Stimulated activated CD4-positive, alpha-beta T cell treated with anti-CD3 and anti-CD28 coated beads, TNF-alpha, amount 100 ng/mL, for 4 hours (primary cell): Measurements from ENCODE around the gene FAM151B.
"Not testable (repeated sequence)": the region's sequence is repeated elsewhere in the genome, so short reads cannot be mapped to it uniquely, and the experiment has no call there.

Source experiments
- DNase-seq, 3 experiments: peaks; one replicate each; pipeline ENCODE4 v3.0.0-alpha.2; 2020; ENCODE audit warnings: low read depth in 3 of 3

Gene FAM151B

DNA sequence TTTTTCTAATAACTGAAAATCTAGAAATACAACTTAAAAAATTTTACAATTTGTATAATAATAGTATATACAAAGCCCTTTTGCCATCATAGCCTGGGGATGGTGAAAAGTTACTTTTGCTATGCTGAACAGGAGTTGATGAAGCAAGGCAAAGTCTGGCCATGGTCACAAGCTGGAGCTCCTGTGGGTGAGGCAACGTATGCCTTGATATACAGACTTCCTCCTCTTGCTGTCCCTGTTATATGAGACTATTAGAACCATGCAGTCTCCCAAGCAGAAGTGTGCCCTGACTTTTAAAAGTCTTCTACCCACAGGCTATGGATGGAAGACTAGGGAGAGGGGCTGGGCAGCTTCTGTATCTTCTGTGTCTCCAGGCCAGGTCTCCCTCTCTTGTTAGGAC, 15.7 kb downstream of the FAM151B start:
- no peak for DNase-seq

GRCh38 chr5:80504833-80505232, 16.9 kb downstream of the FAM151B start:
- DNase-seq, result no peak

DNA sequence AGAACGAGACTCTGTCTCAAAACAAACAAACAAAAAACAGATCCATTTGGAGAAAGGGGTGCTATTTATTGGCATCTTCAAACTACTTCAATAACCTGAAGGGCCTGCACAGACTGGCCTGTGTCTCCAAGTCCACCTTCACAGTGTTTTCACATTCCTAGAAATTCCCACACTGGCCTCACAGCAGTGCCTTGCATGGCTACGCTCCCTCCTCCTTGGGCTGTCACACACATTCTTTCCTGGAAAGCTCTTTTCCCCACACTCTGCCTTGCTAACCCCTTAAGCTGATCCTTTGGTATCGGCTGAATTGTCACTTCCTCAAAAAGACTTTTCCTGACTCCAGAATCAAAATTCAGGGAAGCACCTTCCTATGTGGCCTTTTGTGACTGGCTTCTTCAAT, 19.8 kb downstream of the FAM151B start:
- DNase-seq, result no peak

DNA sequence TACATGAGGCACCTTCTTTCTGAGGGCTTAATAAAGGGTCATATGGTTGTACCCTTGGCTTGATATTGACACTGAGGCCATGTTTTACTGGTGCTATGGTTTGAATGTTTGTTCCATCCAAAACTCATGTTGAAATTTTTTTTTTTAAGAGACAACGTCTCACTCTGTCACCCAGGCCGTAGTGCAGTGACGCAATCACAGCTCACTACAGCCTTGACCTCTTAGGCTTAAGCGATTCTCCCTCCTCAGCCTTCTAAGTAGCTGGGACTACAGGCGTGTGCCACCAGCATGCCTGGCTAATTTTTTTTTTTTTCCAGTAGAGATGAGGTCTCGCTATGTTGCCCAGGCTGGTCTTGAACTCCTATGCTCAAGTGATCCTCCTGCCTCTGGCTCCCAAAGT, 20.9 kb downstream of the FAM151B start:
- DNase-seq, result no peak

- DNase-seq, result no peak
These were observed 21.5 kb downstream of the FAM151B start for GRCh38 chr5:80509362-80509761.

- no peak for DNase-seq
These were observed 28.9 kb downstream of the FAM151B start for GRCh38 chr5:80516826-80517225.

DNA sequence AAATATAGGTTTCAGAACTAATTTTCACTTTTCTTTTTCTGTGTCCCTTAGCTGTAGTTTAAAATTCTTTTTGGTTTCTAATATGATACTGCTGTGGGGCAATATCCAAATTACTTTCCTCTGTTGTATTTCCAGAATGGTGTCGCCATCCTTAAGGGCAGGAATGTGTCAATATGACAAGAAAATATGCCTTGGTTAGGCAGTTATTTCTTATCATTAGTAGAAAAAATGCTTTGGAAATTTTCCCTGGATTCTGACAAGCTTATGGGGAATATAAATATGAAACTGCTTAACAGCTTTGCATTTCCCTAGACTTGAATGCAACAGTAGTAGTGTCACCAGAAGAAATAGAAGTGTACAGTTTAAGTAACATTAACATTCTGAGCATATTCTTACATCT, 52.8 kb downstream of the FAM151B start:
- DNase-seq, result no peak

GRCh38 chr5:80541392-80541791, 53.5 kb downstream of the FAM151B start:
- DNase-seq, result no peak

- DNase-seq, result no peak
These were observed 66.7 kb downstream of the FAM151B start for GRCh38 chr5:80554646-80555045.

DNA sequence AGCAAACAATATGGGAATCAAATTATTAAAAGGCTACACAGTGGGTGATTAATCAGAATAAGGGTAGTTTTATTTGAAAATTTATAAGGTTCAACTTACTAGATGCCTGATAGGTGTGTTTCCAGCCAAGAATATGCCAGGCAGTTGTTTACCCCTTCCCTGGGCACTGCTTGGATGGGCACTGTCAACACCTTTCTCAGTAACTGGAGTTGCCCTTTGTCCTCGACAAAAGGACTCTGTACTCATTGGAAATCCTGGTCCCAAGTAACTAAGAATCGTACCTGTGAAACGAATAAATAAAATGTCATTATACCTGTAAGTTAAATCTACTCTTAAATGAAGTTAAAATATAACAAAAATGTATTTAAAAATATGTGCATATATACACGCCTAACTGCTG, 67.2 kb downstream of the FAM151B start:
- DNase-seq, result no peak

DNA sequence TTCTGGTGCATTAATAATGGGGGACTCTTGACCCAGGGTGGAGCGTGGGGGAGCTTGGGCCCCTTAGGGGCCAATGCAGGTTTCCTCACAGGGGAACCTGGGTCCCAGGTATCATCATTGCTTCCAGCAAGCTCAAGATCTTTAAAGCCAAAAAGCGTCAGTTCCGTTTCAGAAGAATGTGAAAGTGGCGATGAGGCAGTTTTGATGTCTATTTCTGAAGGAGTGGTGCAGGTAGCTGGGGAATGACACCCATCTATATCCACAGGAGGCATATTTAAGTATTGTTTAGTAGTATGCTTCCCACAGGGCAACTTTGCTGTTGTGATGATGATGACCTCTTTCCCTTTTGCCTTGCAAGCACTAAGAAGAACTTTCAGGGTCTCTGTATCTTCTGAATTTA, 71.3 kb downstream of the FAM151B start:
- no peak for DNase-seq

- DNase-seq, result no peak
These were observed 77.4 kb downstream of the FAM151B start for GRCh38 chr5:80565330-80565729.

GRCh38 chr5:80566711-80567259, 78.9 kb downstream of the FAM151B start:
- no peak for DNase-seq

GRCh38 chr5:80568251-80568650, 80.4 kb downstream of the FAM151B start:
- DNase-seq, result no peak

DNA sequence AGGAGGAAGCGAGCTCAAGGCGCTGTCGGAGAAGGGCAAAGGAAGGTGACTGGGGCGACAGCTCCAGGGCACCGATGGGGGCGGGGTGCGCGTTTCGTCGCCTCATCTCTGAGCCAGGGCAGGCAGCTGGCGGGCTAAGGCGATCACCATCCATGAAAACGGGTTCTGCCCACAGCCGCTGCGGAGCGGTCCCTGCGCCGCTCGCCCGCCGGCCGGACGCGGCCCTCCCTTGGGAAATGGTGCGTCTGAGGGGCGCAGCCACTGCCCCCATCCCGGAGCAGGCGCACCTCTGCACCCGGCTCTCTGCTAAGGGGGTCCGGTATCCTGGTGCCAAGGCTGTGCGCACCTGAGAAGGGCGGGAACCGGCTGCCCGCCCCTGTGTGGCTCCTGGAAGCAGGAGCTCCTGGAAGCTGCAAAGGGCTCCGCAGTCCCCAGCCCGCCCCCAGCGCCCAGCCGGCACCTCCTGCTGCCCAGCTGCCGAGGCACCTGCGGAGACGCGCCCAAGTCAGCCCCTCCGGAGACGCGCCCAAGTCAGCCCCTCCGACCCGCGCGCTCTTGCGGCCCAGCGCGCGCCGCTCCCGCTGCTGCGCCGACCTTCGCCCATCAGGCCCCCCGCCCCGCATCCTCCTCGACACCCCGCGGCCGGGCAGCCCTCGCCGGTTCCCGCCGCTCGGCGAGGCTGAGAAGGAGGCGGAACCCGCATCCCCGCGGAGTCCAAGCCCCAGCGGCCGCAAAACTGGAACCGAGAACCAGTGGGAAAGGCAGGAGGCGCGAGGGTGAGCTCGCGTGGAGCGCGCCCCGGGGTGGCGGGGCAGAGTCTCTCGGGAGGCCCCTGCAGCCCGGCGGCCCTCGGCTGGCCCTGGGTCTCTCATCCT, 81.4 kb downstream of the FAM151B start:
- DNase-seq, result no peak

GRCh38 chr5:80569961-80570786, 82.3 kb downstream of the FAM151B start, which contains the start of gene ANKRD34B:
ANKRD34B (minus strand) TSS chr5:80570280; CDS start chr5:80560019, 10,261 bp downstream.
- no peak for DNase-seq

GRCh38 chr5:80573062-80573461, 85.2 kb downstream of the FAM151B start:
- no peak for DNase-seq

GRCh38 chr5:80576383-80576782, 88.5 kb downstream of the FAM151B start:
- no peak for DNase-seq

GRCh38 chr5:80577707-80578106, 89.8 kb downstream of the FAM151B start:
- no peak for DNase-seq

GRCh38 chr5:80579050-80579449, 91.2 kb downstream of the FAM151B start:
- no peak for DNase-seq

- DNase-seq, result not testable (repeated sequence)
These were observed 92.4 kb downstream of the FAM151B start for GRCh38 chr5:80580291-80580690.

DNA sequence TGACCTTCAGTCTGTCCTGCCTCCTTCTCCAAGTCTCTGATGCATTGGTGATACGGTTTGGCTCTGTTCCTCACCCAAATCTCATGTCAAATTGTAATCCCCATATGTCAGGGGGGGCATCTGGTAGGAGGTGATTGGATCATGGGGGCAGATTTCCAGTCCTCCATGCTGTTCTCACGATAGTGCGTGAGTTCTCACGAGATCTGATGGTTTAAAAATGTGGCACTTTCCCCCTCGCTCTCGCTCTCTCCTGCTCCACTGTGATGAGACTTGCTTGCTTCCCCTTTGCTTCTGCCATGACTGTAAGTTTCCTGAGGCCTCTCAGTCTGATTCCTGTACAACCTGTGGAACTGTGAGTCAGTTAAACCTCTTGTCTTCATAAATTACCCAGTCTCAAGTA, 96.9 kb downstream of the FAM151B start:
- no peak for DNase-seq
